ENCODE measurements around the gene P4HB. TPM values are rescaled to one million over a fixed set of nuclear protein-coding genes. Genes with fewer than 3 reads are reported as not detected.

Gene P4HB
- total RNA-seq, 1 experiment from 2014 or later, result 777 TPM

- CTCF ChIA-PET, result interaction anchor here (1.2 kb wide), 1 partner anchor 11 kb away, joined by 4 read pairs; no protein-coding TSS in a partner anchor
- H3K27me3 Mint-ChIP-seq (ENCODE audit: unreplicated experiment), result peaks cover 37% of the 10 kb centered on the region
Measured at GRCh38 chr17:81813861-81814683, 46.3 kb downstream of the P4HB start.

GRCh38 chr17:81813371-81813684 is 47.0 kb downstream of the P4HB start:
- H3K4me3 Mint-ChIP-seq (ENCODE audit: low read depth, unreplicated experiment), result no peak overlapping the region
- BruUV-seq (replicated peaks), result no TSS peak
- peaks cover 44% of the 10 kb centered on the region for H3K27me3 Mint-ChIP-seq (ENCODE audit: unreplicated experiment)
- H3K36me3 Mint-ChIP-seq (ENCODE audit: insufficient read depth, unreplicated experiment), result peaks cover 5% of the 10 kb centered on the region
- DNase-seq, result no peak
- TF ChIP-seq, protein P1, sequence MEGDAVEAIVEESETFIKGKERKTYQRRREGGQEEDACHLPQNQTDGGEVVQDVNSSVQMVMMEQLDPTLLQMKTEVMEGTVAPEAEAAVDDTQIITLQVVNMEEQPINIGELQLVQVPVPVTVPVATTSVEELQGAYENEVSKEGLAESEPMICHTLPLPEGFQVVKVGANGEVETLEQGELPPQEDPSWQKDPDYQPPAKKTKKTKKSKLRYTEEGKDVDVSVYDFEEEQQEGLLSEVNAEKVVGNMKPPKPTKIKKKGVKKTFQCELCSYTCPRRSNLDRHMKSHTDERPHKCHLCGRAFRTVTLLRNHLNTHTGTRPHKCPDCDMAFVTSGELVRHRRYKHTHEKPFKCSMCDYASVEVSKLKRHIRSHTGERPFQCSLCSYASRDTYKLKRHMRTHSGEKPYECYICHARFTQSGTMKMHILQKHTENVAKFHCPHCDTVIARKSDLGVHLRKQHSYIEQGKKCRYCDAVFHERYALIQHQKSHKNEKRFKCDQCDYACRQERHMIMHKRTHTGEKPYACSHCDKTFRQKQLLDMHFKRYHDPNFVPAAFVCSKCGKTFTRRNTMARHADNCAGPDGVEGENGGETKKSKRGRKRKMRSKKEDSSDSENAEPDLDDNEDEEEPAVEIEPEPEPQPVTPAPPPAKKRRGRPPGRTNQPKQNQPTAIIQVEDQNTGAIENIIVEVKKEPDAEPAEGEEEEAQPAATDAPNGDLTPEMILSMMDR (IDR thresholded peaks at IDR 0.05; ENCODE audit: unreplicated experiment), result no peak
- H3K9me3 Mint-ChIP-seq (ENCODE audit: low read depth, unreplicated experiment), result peaks cover 3% of the 10 kb centered on the region
- no peak overlapping the region for H3K27ac Mint-ChIP-seq (ENCODE audit: unreplicated experiment)
- H3K4me1 Mint-ChIP-seq (ENCODE audit: low read depth, unreplicated experiment), result peaks cover 22% of the 10 kb centered on the region
- intact Hi-C loops (cut with micrococcal nuclease; ENCODE audit: unreplicated experiment), result no loop called here
- CTCF ChIA-PET, result interaction anchor here (0.6 kb wide), 1 partner anchor 13 kb away, joined by 3 read pairs; no protein-coding TSS in a partner anchor

More at GRCh38 chr17:81813861-81814683, 46.3 kb downstream of the P4HB start:
- TF ChIP-seq, protein P1 (IDR thresholded peaks at IDR 0.05; ENCODE audit: unreplicated experiment), result no peak
- peaks cover 3% of the 10 kb centered on the region for H3K9me3 Mint-ChIP-seq (ENCODE audit: low read depth, unreplicated experiment)
- DNase-seq, result no peak
- H3K36me3 Mint-ChIP-seq (ENCODE audit: insufficient read depth, unreplicated experiment), result peaks cover 3% of the 10 kb centered on the region
- peaks cover 22% of the 10 kb centered on the region for H3K4me1 Mint-ChIP-seq (ENCODE audit: low read depth, unreplicated experiment)
- BruUV-seq (replicated peaks), result no TSS peak
- H3K27ac Mint-ChIP-seq (ENCODE audit: unreplicated experiment), result no peak overlapping the region
- no peak overlapping the region for H3K4me3 Mint-ChIP-seq (ENCODE audit: low read depth, unreplicated experiment)
- intact Hi-C loops (cut with micrococcal nuclease; ENCODE audit: unreplicated experiment), result no loop called here

- Mint-ChIP-seq H3K27me3 (ENCODE audit: unreplicated experiment) (peaks cover 45% of the 10 kb centered on the region), H3K4me1 (ENCODE audit: low read depth, unreplicated experiment) (peaks cover 22% of the 10 kb centered on the region), H3K4me3 (ENCODE audit: low read depth, unreplicated experiment) (no peak overlapping the region), H3K9me3 (ENCODE audit: low read depth, unreplicated experiment) (peaks cover 3% of the 10 kb centered on the region), H3K36me3 (ENCODE audit: insufficient read depth, unreplicated experiment) (peaks cover 5% of the 10 kb centered on the region), H3K27ac (ENCODE audit: unreplicated experiment) (no peak overlapping the region)
- intact Hi-C loops (cut with micrococcal nuclease; ENCODE audit: unreplicated experiment), result no loop called here
- DNase-seq, result no peak
- no TSS peak for BruUV-seq (replicated peaks)
- CTCF ChIA-PET, result interaction anchor here (0.6 kb wide), 1 partner anchor 14 kb away, joined by 3 read pairs; no protein-coding TSS in a partner anchor
- TF ChIP-seq, protein P1 (IDR thresholded peaks at IDR 0.05; ENCODE audit: unreplicated experiment), result no peak
Measured at GRCh38 chr17:81812571-81813370, 47.6 kb downstream of the P4HB start.

DNA sequence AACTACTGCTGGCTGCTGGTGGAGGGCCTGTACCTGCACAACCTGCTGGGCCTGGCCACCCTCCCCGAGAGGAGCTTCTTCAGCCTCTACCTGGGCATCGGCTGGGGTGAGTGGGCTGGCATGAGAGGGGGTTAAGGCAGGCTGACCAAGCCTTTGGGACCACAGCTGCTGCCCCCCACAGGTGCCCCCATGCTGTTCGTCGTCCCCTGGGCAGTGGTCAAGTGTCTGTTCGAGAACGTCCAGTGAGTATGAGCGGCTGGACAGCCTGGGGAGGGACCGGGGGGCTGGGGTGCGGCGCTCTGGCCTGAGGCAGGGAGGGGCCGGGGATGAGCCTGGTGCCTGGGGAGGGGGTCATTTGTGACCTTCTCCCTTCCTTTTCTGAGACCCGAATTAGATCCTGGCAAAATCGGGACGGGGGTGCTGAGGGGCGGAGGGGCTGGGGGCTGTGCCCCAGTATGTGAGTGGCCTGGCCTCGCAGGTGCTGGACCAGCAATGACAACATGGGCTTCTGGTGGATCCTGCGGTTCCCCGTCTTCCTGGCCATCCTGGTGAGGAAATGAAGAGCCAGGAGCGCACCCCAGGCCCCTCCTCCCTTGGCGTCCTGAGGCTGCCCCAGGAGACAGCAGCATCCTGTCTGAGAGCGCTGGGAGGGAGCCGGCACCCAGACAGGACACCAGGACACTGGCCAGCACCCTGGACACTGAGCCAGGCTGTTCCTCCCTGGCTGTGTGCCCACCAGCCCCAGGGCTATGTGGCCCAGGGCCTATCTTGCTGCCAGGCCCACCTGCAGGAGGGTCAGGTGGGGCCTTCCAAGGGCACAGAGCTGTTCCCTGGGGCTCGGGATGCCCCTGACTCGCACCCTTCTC is 48.4 kb downstream of the P4HB start:
- BruUV-seq (replicated peaks), result no TSS peak
- Mint-ChIP-seq H3K27ac (ENCODE audit: unreplicated experiment) (no peak overlapping the region), H3K36me3 (ENCODE audit: insufficient read depth, unreplicated experiment) (peaks cover 5% of the 10 kb centered on the region), H3K4me1 (ENCODE audit: low read depth, unreplicated experiment) (peaks cover 22% of the 10 kb centered on the region), H3K27me3 (ENCODE audit: unreplicated experiment) (peaks cover 45% of the 10 kb centered on the region), H3K9me3 (ENCODE audit: low read depth, unreplicated experiment) (peaks cover 3% of the 10 kb centered on the region), H3K4me3 (ENCODE audit: low read depth, unreplicated experiment) (no peak overlapping the region)
- intact Hi-C loops (cut with micrococcal nuclease; ENCODE audit: unreplicated experiment), result no loop called here
- TF ChIP-seq, protein P1 (IDR thresholded peaks at IDR 0.05; ENCODE audit: unreplicated experiment), result no peak
- CTCF ChIA-PET, result interaction anchor here (0.7 kb wide), 1 partner anchor 570 kb away, joined by 5 read pairs; no protein-coding TSS in a partner anchor
- no peak for DNase-seq
